A549 (cell line): ENCODE data around the gene OSGIN1. TPM values are rescaled to one million over a fixed set of nuclear protein-coding genes. Genes with fewer than 3 reads are reported as not detected.
A peak's percentile ranks its signal among the peaks of the same experiment; 100 is the strongest.

Experiments used
- ATAC-seq, 2 experiments: fragments of 200-7000 bp in 1 of 2; fragments of >200 bp in 1 of 2; cut with Nextera tagmentation in 1 of 2; cut with Tn5 transposase in 1 of 2; 3 replicates each; pipeline versions ENCODE4 v1.8.0 to v1.9.1; 2018 to 2020; ENCODE audit warnings: mild to moderate bottlenecking in 1 of 2, moderate library complexity in 1 of 2
- CTCF ChIA-PET: fragments of 300-600 bp; sonication (Branson Sonifier 250); formaldehyde crosslinking; extraction: SDS; loops from one replicate; lab custom pipeline; 2021; ENCODE audit warnings: antibody characterized with exemption, inconsistent platforms; lab: Yijun Ruan, JAX
- POLR2A ChIA-PET: fragments of 350-600 bp; formaldehyde crosslinking; extraction: SDS; loops from one replicate; lab custom pipeline; 2021; ENCODE audit warnings: antibody characterized with exemption, inconsistent platforms; lab: Yijun Ruan, JAX
- DNase-seq, 2 experiments: peaks; one replicate each; pipeline versions ENCODE4 v3.0.0 to v3.0.0-alpha.2; 2011 to 2016; ENCODE audit warnings: low read depth in 1 of 2, low spot score in 1 of 2
- FAIRE-seq: peaks from 2 replicates; lab custom pipeline; 2011; peaks lifted over from hg19 to GRCh38; lab: Jason Lieb, UNC
- H3K27ac ChIP-seq, 2 experiments: fragments of >200 bp; sonication (Bioruptor Twin); formaldehyde crosslinking; 3 replicates each; pipeline ENCODE4 v1.5.1; 2016 to 2017
- H3K4me1 ChIP-seq: fragments of >200 bp; sonication (Bioruptor Twin); formaldehyde crosslinking; 3 replicates; pipeline ENCODE4 v1.6.1; 2016
- H3K4me2 ChIP-seq: fragments of >200 bp; sonication (Bioruptor Twin); formaldehyde crosslinking; 3 replicates; pipeline ENCODE4 v1.6.1; 2016
- H3K4me3 ChIP-seq: fragments of >200 bp; sonication (Bioruptor Twin); formaldehyde crosslinking; 3 replicates; pipeline ENCODE4 v1.5.1; 2016
- H3K9me3 ChIP-seq: fragments of >200 bp; sonication (Bioruptor Twin); formaldehyde crosslinking; 3 replicates; pipeline ENCODE4 v1.6.1; 2016
- BCL3 ChIP-seq: fragments of >200 bp; sonication (Bioruptor Twin); formaldehyde crosslinking; IDR thresholded peaks from 3 replicates; pipeline ENCODE4 v1.6.1; 2016
- CTCF ChIP-seq: fragments of >200 bp; sonication (Bioruptor Twin); formaldehyde crosslinking; IDR thresholded peaks from 3 replicates; pipeline ENCODE4 v1.5.1; 2016
- ESRRA ChIP-seq: fragments of 150-350 bp; IDR thresholded peaks from 2 replicates; pipeline ENCODE4 v1.6.1; 2014; ENCODE audit warnings: mild to moderate bottlenecking, low read length, borderline replicate concordance
- KDM1A ChIP-seq: fragments of 200-600 bp; sonication (generic); IDR thresholded peaks from 2 replicates; pipeline ENCODE4 v1.6.1; 2016; ENCODE audit warnings: low read depth, mild to moderate bottlenecking
- NFE2L2 ChIP-seq: fragments of 150-350 bp; conservative IDR thresholded peaks from 2 replicates; pipeline ENCODE4 v1.6.1; 2014; ENCODE audit warnings: low read length
- RAD21 ChIP-seq, 2 experiments: fragments of >200 bp in 1 of 2; sonication (Bioruptor Twin) in 1 of 2; formaldehyde crosslinking in 1 of 2; IDR thresholded peaks in 1 of 2; conservative IDR thresholded peaks in 1 of 2; 2 replicates in 1 of 2; 3 replicates in 1 of 2; pipeline ENCODE4 v1.6.1; 2012 to 2018; ENCODE audit warnings: inconsistent platforms in 1 of 2
- RARB ChIP-seq: fragments of 250-450 bp; sonication (Bioruptor Pico); IDR thresholded peaks from 2 replicates; pipeline ENCODE4 v1.8.0; 2021; ENCODE audit warnings: mild to moderate bottlenecking, moderate library complexity
- TFCP2L1 ChIP-seq: fragments of 250-450 bp; sonication (Bioruptor Pico); IDR thresholded peaks from 2 replicates; pipeline ENCODE4 v1.5.0; 2021; ENCODE audit warnings: mild to moderate bottlenecking
- ZFP36 ChIP-seq: fragments of 450-650 bp; IDR thresholded peaks from 2 replicates; pipeline ENCODE4 v1.6.1; 2014; ENCODE audit warnings: borderline replicate concordance; ENCODE audit not compliant: partially characterized antibody
- WGBS: methylation state at CpG from one replicate; pipeline ENCODE4 v1.1.6; 2017; ENCODE audit errors: missing lambda C conversion rate; 5-methylcytosine and 5-hydroxymethylcytosine counted together
- polyA plus RNA-seq, 4 experiments: library from polyadenylated mRNA; depleted of rRNA in 3 of 4; stranded (reverse); fragments of >200 nt; fragmentation: RNase III in 1 of 4; extraction: RNeasy Plus Mini Kit Qiagen cat#74134 plus additional on column Dnase treatment in 1 of 4; gene quantifications; 2 replicates in 3 of 4; 3 replicates in 1 of 4; pipeline ENCODE4 v1.2.3, GENCODE V29; 2011 to 2017
- TF ChIP-seq, protein P1 (sequence below): fragments of 450-650 bp; IDR thresholded peaks from 2 replicates; pipeline ENCODE4 v1.6.1; 2014; ENCODE audit warnings: antibody characterized with exemption

OSGIN1 gene
- polyA plus RNA-seq, 2 of the 4 experiments (the other 2 are of a cell fraction) = 25.9 to 37.6 TPM

DNA sequence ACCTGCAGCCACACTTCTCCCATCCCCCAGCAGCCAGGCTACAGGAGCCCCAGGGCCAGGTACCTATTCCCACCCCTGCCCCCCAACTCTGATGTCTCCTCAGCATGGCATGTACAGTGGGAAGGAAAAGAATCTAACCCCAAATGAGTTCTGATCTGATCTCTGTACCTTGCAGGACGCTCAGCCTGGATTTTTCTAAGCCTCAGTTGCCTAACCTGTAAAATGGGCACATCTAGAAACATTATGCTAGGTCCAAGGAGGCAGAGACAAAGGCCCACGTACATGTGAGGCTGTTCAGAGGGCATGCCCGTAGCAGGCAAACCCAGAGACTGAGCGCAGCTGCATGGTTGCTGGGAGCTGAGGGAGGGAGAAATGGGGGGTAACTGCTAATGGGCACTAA is 54.5 kb downstream of the OSGIN1 start:
- CTCF ChIA-PET = interaction anchor here (0.5 to 0.6 kb wide), 2 partner anchors 20 to 77 kb away, joined by 3 read pairs; no protein-coding TSS in a partner anchor
- POLR2A ChIA-PET = no interaction called here

DNA sequence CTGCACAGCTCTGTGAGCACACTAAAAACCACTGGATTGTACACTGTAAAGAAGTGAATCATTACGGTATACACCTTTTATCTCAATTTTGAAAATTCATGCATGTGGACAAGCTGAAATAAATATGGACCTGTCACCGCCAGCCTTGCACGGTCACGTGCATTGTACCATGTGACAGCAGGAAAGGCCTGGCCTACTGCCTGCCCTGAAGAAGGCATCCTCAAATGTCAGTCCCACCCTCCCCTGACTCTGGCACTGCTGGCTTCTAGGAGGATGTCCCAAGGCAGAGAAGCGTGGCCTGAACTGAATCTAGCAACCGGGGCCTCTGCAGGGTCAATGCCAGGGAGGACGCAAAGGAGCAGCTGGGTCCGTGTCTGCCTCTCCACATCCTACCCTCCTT is 54.9 kb downstream of the OSGIN1 start:
- ChIA-PET CTCF (interaction anchor here (0.5 to 0.7 kb wide), 3 partner anchors 21 to 77 kb away, joined by 3 read pairs; no protein-coding TSS in a partner anchor), POLR2A (no interaction called here)
- DNase-seq (no peak), FAIRE-seq (no peak), ATAC-seq (no peak)
- H3K4me2 ChIP-seq = no peak overlapping the region
- 86% methylated on average over 8 of the region's 8 CpGs for WGBS
- no peaks in the 10 kb centered on the region for H3K4me1 ChIP-seq
- no peak overlapping the region for H3K27ac ChIP-seq
- no peak for TF ChIP-seq CTCF
- TF ChIP-seq, protein P1, sequence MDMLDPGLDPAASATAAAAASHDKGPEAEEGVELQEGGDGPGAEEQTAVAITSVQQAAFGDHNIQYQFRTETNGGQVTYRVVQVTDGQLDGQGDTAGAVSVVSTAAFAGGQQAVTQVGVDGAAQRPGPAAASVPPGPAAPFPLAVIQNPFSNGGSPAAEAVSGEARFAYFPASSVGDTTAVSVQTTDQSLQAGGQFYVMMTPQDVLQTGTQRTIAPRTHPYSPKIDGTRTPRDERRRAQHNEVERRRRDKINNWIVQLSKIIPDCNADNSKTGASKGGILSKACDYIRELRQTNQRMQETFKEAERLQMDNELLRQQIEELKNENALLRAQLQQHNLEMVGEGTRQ = 0 out of 2 replicates have a peak, but pooled peaks have one; percentile 18
- H3K4me3 ChIP-seq = no peak overlapping the region
- no peaks in the 10 kb centered on the region for H3K9me3 ChIP-seq

More for the DNA sequence above, 54.5 kb downstream of the OSGIN1 start:
- no peak overlapping the region for H3K4me2 ChIP-seq
- TF ChIP-seq KDM1A (0 out of 2 replicates have a peak, but pooled peaks have one; percentile 46), ZFP36 (no peak), NFE2L2 (no peak)
- TF ChIP-seq, all 56 proteins: peak for 1
- FAIRE-seq = no peak
- no peaks in the 10 kb centered on the region for H3K9me3 ChIP-seq
- H3K27ac ChIP-seq = no peak overlapping the region
- no peak for DNase-seq
- 43% methylated on average over 4 of the region's 4 CpGs for WGBS
- H3K4me3 ChIP-seq = no peak overlapping the region
- H3K4me1 ChIP-seq = no peaks in the 10 kb centered on the region
- no peak for ATAC-seq

GRCh38 chr16:84009282-84009681 is 56.2 kb downstream of the OSGIN1 start:
- H3K4me3 ChIP-seq = no peak overlapping the region
- no peak for TF ChIP-seq ESRRA
- TF ChIP-seq, protein P1 = no peak
- TF ChIP-seq RARB = no peak
- TF ChIP-seq RAD21 (conservative IDR thresholded peaks at IDR 0.05 in 1 of 2, IDR thresholded peaks at IDR 0.05 in 1 of 2) = no peak
- TF ChIP-seq TFCP2L1 (CRISPR knock-in tag) = no peak
- TF ChIP-seq BCL3 = no peak
- TF ChIP-seq NFE2L2 = no peak
- TF ChIP-seq ZFP36 = no peak
- TF ChIP-seq, all 56 proteins: peak for 0
- Histone ChIP-seq H3K4me1 (0 out of 3 replicates have a peak, but pooled peaks cover 3% of the 10 kb centered on the region), H3K27ac (no peak overlapping the region), H3K4me2 (no peak overlapping the region), H3K9me3 (no peaks in the 10 kb centered on the region)
- DNase-seq (no peak), FAIRE-seq (no peak), ATAC-seq (no peak)
- WGBS = 75% methylated on average over 6 of the region's 6 CpGs
- POLR2A ChIA-PET = no interaction called here
- CTCF ChIA-PET = interaction anchor here (0.7 to 1.8 kb wide), 4 partner anchors 12 to 82 kb away, joined by 3 read pairs; no protein-coding TSS in a partner anchor
